ENCODE measurements around the gene ZHX3. TPM values are rescaled to one million over a fixed set of nuclear protein-coding genes. Genes with fewer than 3 reads are reported as not detected.

Gene ZHX3
- total RNA-seq, 6 experiments from 2014 or later = 64.1 to 80.1 (median 72.0) TPM

- no peaks in the 10 kb centered on the region for H3K36me3 Mint-ChIP-seq (ENCODE audit: low read depth)
- no peaks in the 10 kb centered on the region for H3K9me3 Mint-ChIP-seq
- peaks cover 5% of the 10 kb centered on the region; the same call in 1 of the 2 replicates for H3K4me1 Mint-ChIP-seq (ENCODE audit: low read depth)
- TF ChIP-seq, protein P1, sequence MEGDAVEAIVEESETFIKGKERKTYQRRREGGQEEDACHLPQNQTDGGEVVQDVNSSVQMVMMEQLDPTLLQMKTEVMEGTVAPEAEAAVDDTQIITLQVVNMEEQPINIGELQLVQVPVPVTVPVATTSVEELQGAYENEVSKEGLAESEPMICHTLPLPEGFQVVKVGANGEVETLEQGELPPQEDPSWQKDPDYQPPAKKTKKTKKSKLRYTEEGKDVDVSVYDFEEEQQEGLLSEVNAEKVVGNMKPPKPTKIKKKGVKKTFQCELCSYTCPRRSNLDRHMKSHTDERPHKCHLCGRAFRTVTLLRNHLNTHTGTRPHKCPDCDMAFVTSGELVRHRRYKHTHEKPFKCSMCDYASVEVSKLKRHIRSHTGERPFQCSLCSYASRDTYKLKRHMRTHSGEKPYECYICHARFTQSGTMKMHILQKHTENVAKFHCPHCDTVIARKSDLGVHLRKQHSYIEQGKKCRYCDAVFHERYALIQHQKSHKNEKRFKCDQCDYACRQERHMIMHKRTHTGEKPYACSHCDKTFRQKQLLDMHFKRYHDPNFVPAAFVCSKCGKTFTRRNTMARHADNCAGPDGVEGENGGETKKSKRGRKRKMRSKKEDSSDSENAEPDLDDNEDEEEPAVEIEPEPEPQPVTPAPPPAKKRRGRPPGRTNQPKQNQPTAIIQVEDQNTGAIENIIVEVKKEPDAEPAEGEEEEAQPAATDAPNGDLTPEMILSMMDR (IDR thresholded peaks at IDR 0.05) = no peak
- H3K27ac Mint-ChIP-seq = no peak overlapping the region
- no peak for DNase-seq
- peaks cover 40% of the 10 kb centered on the region for H3K27me3 Mint-ChIP-seq (ENCODE audit: insufficient read depth)
- H3K4me3 Mint-ChIP-seq = 0 out of 2 replicates have a peak overlapping the region, but pooled peaks have one; percentile 4
These were observed 47.6 kb upstream of the ZHX3 start for GRCh38 chr20:41364967-41365765.

- no peak for DNase-seq
- peaks cover 40% of the 10 kb centered on the region for H3K27me3 Mint-ChIP-seq (ENCODE audit: insufficient read depth)
These were observed 46.8 kb upstream of the ZHX3 start for GRCh38 chr20:41364236-41364855.

DNA sequence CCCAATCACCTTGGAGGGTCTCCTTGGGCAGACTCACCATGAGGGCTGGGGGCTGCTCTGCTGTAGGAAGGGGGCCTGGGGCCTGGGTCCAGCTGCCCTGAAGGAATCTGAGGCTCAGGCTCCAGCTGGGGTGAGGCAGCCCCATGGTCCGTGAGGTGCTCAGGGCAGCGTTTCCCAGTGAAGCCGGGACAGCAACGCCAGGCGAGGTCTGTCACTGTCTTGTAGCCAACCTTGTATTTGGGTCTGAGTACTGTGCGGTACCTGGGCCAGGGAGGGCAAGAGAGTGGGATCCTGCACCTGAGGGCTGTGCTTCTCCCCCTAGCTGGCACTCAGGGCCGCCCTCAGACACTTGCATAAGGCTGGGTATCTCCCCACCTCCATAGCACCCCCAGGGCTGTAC, 46.1 kb upstream of the ZHX3 start:
- no peaks in the 10 kb centered on the region for H3K9me3 Mint-ChIP-seq
- TF ChIP-seq, protein P1 (IDR thresholded peaks at IDR 0.05) = no peak
- no peak overlapping the region for H3K27ac Mint-ChIP-seq
- no peaks in the 10 kb centered on the region for H3K36me3 Mint-ChIP-seq (ENCODE audit: low read depth)
- H3K4me1 Mint-ChIP-seq (ENCODE audit: low read depth) = peaks cover 5% of the 10 kb centered on the region; the same call in 1 of the 2 replicates
- H3K4me3 Mint-ChIP-seq = no peak overlapping the region
- H3K27me3 Mint-ChIP-seq (ENCODE audit: insufficient read depth) = peaks cover 38% of the 10 kb centered on the region
- no peak for DNase-seq

More at GRCh38 chr20:41364236-41364855, 46.8 kb upstream of the ZHX3 start:
- no peak overlapping the region for H3K4me3 Mint-ChIP-seq
- no peak overlapping the region for H3K27ac Mint-ChIP-seq
- H3K36me3 Mint-ChIP-seq (ENCODE audit: low read depth) = no peaks in the 10 kb centered on the region
- TF ChIP-seq, protein P1 (IDR thresholded peaks at IDR 0.05) = peak; percentile 23; the same call in 1 of the 2 replicates
- no peaks in the 10 kb centered on the region for H3K9me3 Mint-ChIP-seq
- peaks cover 5% of the 10 kb centered on the region; the same call in 1 of the 2 replicates for H3K4me1 Mint-ChIP-seq (ENCODE audit: low read depth)

- H3K27ac Mint-ChIP-seq = no peak overlapping the region
- H3K4me3 Mint-ChIP-seq = no peak overlapping the region
- H3K4me1 Mint-ChIP-seq (ENCODE audit: low read depth) = peaks cover 5% of the 10 kb centered on the region; the same call in 1 of the 2 replicates
- H3K27me3 Mint-ChIP-seq (ENCODE audit: insufficient read depth) = peaks cover 33% of the 10 kb centered on the region
- H3K36me3 Mint-ChIP-seq (ENCODE audit: low read depth) = no peaks in the 10 kb centered on the region
- DNase-seq = no peak
- TF ChIP-seq, protein P1 (IDR thresholded peaks at IDR 0.05) = no peak
- H3K9me3 Mint-ChIP-seq = no peaks in the 10 kb centered on the region
These were observed 45.2 kb upstream of the ZHX3 start for GRCh38 chr20:41362748-41363140.

GRCh38 chr20:41361757-41362747, 44.5 kb upstream of the ZHX3 start:
- no peak overlapping the region for H3K27ac Mint-ChIP-seq

More at GRCh38 chr20:41361757-41362747, 44.5 kb upstream of the ZHX3 start:
- Mint-ChIP-seq H3K27me3 (ENCODE audit: insufficient read depth) (peaks cover 26% of the 10 kb centered on the region), H3K4me3 (no peak overlapping the region), H3K4me1 (ENCODE audit: low read depth) (peaks cover 5% of the 10 kb centered on the region; the same call in 1 of the 2 replicates), H3K9me3 (no peaks in the 10 kb centered on the region), H3K36me3 (ENCODE audit: low read depth) (no peaks in the 10 kb centered on the region)
- TF ChIP-seq, protein P1 (IDR thresholded peaks at IDR 0.05) = no peak
- DNase-seq = no peak

All from HFFc6 (cell line).